ENCODE results near the gene BRINP1.

Gene BRINP1

GRCh38 chr9:119334745-119335144 is 34.5 kb downstream of the BRINP1 start (continued):
- no peak for TF ChIP-seq ZNF645 (tag by site-specific recombination; IDR thresholded peaks at IDR 0.05)
- TF ChIP-seq ZNF324 (tag by site-specific recombination; IDR thresholded peaks at IDR 0.05), result no peak

- Histone ChIP-seq H3K9me3 (ENCODE audit: control insufficient read depth, insufficient read depth, low read depth, low read length) (no peaks in the 10 kb centered on the region), H3K36me3 (ENCODE audit: control insufficient read depth in 2 of 2, insufficient read depth in 1 of 2, low read length in 2 of 2) (no peaks in the 10 kb centered on the region), H3K4me3 (ENCODE audit: low read depth, low read length) (no peak overlapping the region), H3K4me1 (ENCODE audit: control insufficient read depth, insufficient read depth, low read length) (no peaks in the 10 kb centered on the region), H3K27ac (ENCODE audit: extremely low read depth, low read depth, low read length) (no peak overlapping the region)
- POLR2A ChIA-PET, result no interaction called here
- CTCF ChIA-PET, result no interaction called here
- no peak for TF ChIP-seq BCL11A (tag by site-specific recombination; IDR thresholded peaks at IDR 0.05; ENCODE audit: low read depth)
- TF ChIP-seq ZNF350 (tag by site-specific recombination; IDR thresholded peaks at IDR 0.05), result no peak
- no peak for TF ChIP-seq SALL2 (tag by site-specific recombination; IDR thresholded peaks at IDR 0.05; ENCODE audit: borderline replicate concordance)
- no peak for TF ChIP-seq SETDB1 (IDR thresholded peaks at IDR 0.05; ENCODE audit: insufficient read length, low read length)
- TF ChIP-seq ZNF398 (tag by site-specific recombination; IDR thresholded peaks at IDR 0.05), result no peak
Observed at GRCh38 chr9:119333507-119334229, 35.6 kb downstream of the BRINP1 start.

DNA sequence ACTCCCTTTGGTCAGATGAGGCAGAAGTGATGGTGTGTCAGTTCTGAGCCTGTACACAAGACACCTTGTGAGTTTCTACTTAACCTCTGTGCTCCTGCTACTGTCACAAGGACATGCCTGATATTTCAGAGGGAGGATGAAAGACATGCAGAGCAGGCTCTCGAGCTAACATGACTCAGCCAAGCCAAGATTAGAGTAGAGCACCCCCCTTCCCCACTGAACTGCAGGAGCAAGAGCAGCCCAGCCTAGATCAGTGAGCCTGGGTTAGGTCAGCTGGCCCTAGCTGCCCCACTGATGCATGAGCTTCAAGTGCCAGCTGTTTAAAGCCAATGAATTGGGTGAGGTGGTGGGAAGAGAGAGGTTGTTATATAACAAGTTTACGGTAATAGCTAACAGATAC is 36.7 kb downstream of the BRINP1 start:
- H3K27ac ChIP-seq (ENCODE audit: extremely low read depth, low read depth, low read length), result no peak overlapping the region
- CTCF ChIA-PET, result no interaction called here
- H3K36me3 ChIP-seq (ENCODE audit: control insufficient read depth in 2 of 2, insufficient read depth in 1 of 2, low read length in 2 of 2), result no peaks in the 10 kb centered on the region
- TF ChIP-seq ZNF843 (tag by site-specific recombination; IDR thresholded peaks at IDR 0.05) (no peak), ZNF580 (tag by site-specific recombination; IDR thresholded peaks at IDR 0.05) (no peak), ZNF132 (tag by site-specific recombination; IDR thresholded peaks at IDR 0.05; ENCODE audit: borderline replicate concordance) (no peak), ZNF214 (tag by site-specific recombination; IDR thresholded peaks at IDR 0.05; ENCODE audit: borderline replicate concordance) (no peak), ZNF391 (tag by site-specific recombination; IDR thresholded peaks at IDR 0.05; ENCODE audit: borderline replicate concordance, low read depth) (no peak)
- TF ChIP-seq, protein P1, sequence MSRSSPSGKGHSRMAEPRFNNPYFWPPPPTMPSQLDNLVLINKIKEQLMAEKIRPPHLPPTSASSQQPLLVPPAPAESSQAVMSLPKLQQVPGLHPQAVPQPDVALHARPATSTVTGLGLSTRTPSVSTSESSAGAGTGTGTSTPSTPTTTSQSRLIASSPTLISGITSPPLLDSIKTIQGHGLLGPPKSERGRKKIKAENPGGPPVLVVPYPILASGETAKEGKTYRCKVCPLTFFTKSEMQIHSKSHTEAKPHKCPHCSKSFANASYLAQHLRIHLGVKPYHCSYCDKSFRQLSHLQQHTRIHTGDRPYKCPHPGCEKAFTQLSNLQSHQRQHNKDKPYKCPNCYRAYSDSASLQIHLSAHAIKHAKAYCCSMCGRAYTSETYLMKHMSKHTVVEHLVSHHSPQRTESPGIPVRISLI (tag by site-specific recombination; IDR thresholded peaks at IDR 0.05), result no peak
- no peaks in the 10 kb centered on the region for H3K9me3 ChIP-seq (ENCODE audit: control insufficient read depth, insufficient read depth, low read depth, low read length)
- POLR2A ChIA-PET, result no interaction called here
- no peak overlapping the region for H3K4me3 ChIP-seq (ENCODE audit: low read depth, low read length)
- H3K4me1 ChIP-seq (ENCODE audit: control insufficient read depth, insufficient read depth, low read length), result no peaks in the 10 kb centered on the region

GRCh38 chr9:119322184-119322583 is 47.1 kb downstream of the BRINP1 start:
- H3K4me1 ChIP-seq (ENCODE audit: control insufficient read depth, insufficient read depth, low read length), result no peaks in the 10 kb centered on the region
- POLR2A ChIA-PET, result no interaction called here
- H3K9me3 ChIP-seq (ENCODE audit: control insufficient read depth, insufficient read depth, low read depth, low read length), result no peaks in the 10 kb centered on the region
- no peak overlapping the region for H3K27ac ChIP-seq (ENCODE audit: extremely low read depth, low read depth, low read length)
- CTCF ChIA-PET, result no interaction called here
- no peak overlapping the region for H3K4me3 ChIP-seq (ENCODE audit: low read depth, low read length)
- no peak for TF ChIP-seq SP7 (tag by site-specific recombination; IDR thresholded peaks at IDR 0.05)
- no peak for TF ChIP-seq ZNF76 (tag by site-specific recombination; IDR thresholded peaks at IDR 0.05; ENCODE audit: borderline replicate concordance, low read depth)
- no peak for TF ChIP-seq ZBTB21 (tag by site-specific recombination; IDR thresholded peaks at IDR 0.05)
- no peak for TF ChIP-seq ZNF558 (tag by site-specific recombination; IDR thresholded peaks at IDR 0.05)
- TF ChIP-seq ZNF184 (tag by site-specific recombination; IDR thresholded peaks at IDR 0.05), result no peak
- TF ChIP-seq ZNF16 (tag by site-specific recombination; IDR thresholded peaks at IDR 0.05; ENCODE audit: low read depth), result no peak
- TF ChIP-seq ZNF10 (tag by site-specific recombination; IDR thresholded peaks at IDR 0.05), result no peak
- no peaks in the 10 kb centered on the region for H3K36me3 ChIP-seq (ENCODE audit: control insufficient read depth in 2 of 2, insufficient read depth in 1 of 2, low read length in 2 of 2)
